HL-60 (cell line): ENCODE measurements around the gene ISYNA1.

Source experiments
- DNase-seq, 2 experiments: peaks; one replicate each; pipeline ENCODE4 v3.0.0-alpha.2; 2010 to 2020; ENCODE audit warnings: low read depth in 1 of 2, low spot score in 1 of 2
- H3K27ac ChIP-seq: fragments of 250-450 bp; sonication (Bioruptor Pico); replicated peaks from 2 replicates; pipeline ENCODE4 v1.5.1; 2020; ENCODE audit warnings: mild to moderate bottlenecking, moderate library complexity
- H3K27me3 ChIP-seq: fragments of 250-450 bp; sonication (Bioruptor Pico); 2 replicates; pipeline ENCODE4 v1.5.1; 2021; ENCODE audit warnings: mild to moderate bottlenecking, moderate library complexity; ENCODE audit not compliant: insufficient read depth, poor library complexity, severe bottlenecking
- H3K4me3 ChIP-seq: replicated peaks from 2 replicates; pipeline ENCODE4 v1.5.1; 2011; ENCODE audit warnings: mild to moderate bottlenecking, control low read depth, low read length; ENCODE audit not compliant: insufficient read depth
- CTCF ChIP-seq: IDR thresholded peaks from one replicate; pipeline ENCODE4 v1.5.1; 2011; ENCODE audit warnings: low read length, control low read depth, inconsistent platforms; ENCODE audit not compliant: insufficient read depth
- GABPA ChIP-seq: IDR thresholded peaks from 2 replicates; pipeline ENCODE4 v1.6.1; 2012; ENCODE audit warnings: low read depth
- POLR2AphosphoS5 ChIP-seq: IDR thresholded peaks from 2 replicates; pipeline ENCODE4 v1.6.1; 2012; ENCODE audit warnings: low read depth
- REST ChIP-seq: IDR thresholded peaks from 2 replicates; pipeline ENCODE4 v1.6.1; 2012; ENCODE audit warnings: low read depth; ENCODE audit not compliant: insufficient replicate concordance
- SPI1 ChIP-seq: IDR thresholded peaks from 2 replicates; pipeline ENCODE4 v1.6.1; 2012; ENCODE audit warnings: low read depth, mild to moderate bottlenecking, borderline replicate concordance

ISYNA1 gene

GRCh38 chr19:18429717-18430416 lies 8.1 kb downstream of the ISYNA1 start:
- no peak overlapping the region for H3K4me3 ChIP-seq

GRCh38 chr19:18428787-18429674 lies 8.9 kb downstream of the ISYNA1 start:
- no peak for DNase-seq
- H3K27ac ChIP-seq, result no peak overlapping the region
- no peak overlapping the region for H3K4me3 ChIP-seq
- no peaks in the 10 kb centered on the region for H3K27me3 ChIP-seq
- no peak for TF ChIP-seq SPI1
- no peak for TF ChIP-seq POLR2AphosphoS5
- TF ChIP-seq GABPA, result no peak

More at GRCh38 chr19:18429717-18430416, 8.1 kb downstream of the ISYNA1 start:
- Histone ChIP-seq H3K27me3 (no peaks in the 10 kb centered on the region), H3K27ac (no peak overlapping the region)
- TF ChIP-seq SPI1, result no peak
- TF ChIP-seq CTCF, result no peak
- DNase-seq, result no peak

GRCh38 chr19:18428173-18428786 lies 9.7 kb downstream of the ISYNA1 start:
- no peak overlapping the region for H3K4me3 ChIP-seq
- H3K27ac ChIP-seq, result no peak overlapping the region
- no peak for DNase-seq

More at GRCh38 chr19:18428173-18428786, 9.7 kb downstream of the ISYNA1 start:
- no peak for TF ChIP-seq CTCF
- no peak for TF ChIP-seq GABPA
- TF ChIP-seq POLR2AphosphoS5, result no peak
- no peak for TF ChIP-seq SPI1
- no peak for TF ChIP-seq REST
- H3K27me3 ChIP-seq, result no peaks in the 10 kb centered on the region
